Measurements from ENCODE around the gene PTAFR.

- TF ChIP-seq POLR2A (IDR thresholded peaks at IDR 0.05) (no peak), CTCF (IDR thresholded peaks at IDR 0.05) (no peak)
These were observed 28.8 kb upstream of the PTAFR start for GRCh38 chr1:28205243-28205642.

All from right lobe of liver (tissue), 4 donors.